ENCODE data around the gene AQP12B.

DNA sequence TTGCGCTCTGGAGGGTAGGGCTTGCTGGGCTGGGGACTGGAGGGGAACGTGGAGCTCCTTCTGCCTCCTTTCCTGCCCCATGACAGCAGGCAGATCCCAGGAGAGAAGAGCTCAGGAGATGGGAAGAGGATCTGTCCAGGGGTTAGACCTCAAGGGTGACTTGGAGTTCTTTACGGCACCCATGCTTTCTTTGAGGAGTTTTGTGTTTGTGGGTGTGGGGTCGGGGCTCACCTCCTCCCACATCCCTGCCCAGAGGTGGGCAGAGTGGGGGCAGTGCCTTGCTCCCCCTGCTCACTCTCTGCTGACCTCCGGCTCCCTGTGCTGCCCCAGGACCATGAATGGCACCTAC is 53.1 kb downstream of the AQP12B start:
- TF ChIP-seq, protein P1, sequence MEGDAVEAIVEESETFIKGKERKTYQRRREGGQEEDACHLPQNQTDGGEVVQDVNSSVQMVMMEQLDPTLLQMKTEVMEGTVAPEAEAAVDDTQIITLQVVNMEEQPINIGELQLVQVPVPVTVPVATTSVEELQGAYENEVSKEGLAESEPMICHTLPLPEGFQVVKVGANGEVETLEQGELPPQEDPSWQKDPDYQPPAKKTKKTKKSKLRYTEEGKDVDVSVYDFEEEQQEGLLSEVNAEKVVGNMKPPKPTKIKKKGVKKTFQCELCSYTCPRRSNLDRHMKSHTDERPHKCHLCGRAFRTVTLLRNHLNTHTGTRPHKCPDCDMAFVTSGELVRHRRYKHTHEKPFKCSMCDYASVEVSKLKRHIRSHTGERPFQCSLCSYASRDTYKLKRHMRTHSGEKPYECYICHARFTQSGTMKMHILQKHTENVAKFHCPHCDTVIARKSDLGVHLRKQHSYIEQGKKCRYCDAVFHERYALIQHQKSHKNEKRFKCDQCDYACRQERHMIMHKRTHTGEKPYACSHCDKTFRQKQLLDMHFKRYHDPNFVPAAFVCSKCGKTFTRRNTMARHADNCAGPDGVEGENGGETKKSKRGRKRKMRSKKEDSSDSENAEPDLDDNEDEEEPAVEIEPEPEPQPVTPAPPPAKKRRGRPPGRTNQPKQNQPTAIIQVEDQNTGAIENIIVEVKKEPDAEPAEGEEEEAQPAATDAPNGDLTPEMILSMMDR (IDR thresholded peaks at IDR 0.05): no peak
- TF ChIP-seq EP300 (IDR thresholded peaks at IDR 0.05): no peak

All from ovary (tissue), 3 donors.